Choroid plexus epithelial cell (primary cell): ENCODE results near the gene HTT-AS.

Source experiments
- DNase-seq: peaks from one replicate; pipeline ENCODE4 v3.0.0-alpha.2; 2010; ENCODE audit warnings: low read depth
- H3K4me3 ChIP-seq: 2 replicates; pipeline ENCODE4 v1.5.1; 2011; ENCODE audit warnings: low read depth, mild to moderate bottlenecking, control low read depth, low read length, moderate library complexity
- TF ChIP-seq, protein P1 (sequence below): conservative IDR thresholded peaks from 2 replicates; pipeline ENCODE4 v1.5.1; 2011; ENCODE audit warnings: low read depth, mild to moderate bottlenecking, control low read depth, inconsistent platforms, low read length, moderate library complexity

The HTT-AS gene

GRCh38 chr4:3037957-3038461 lies 36.3 kb downstream of the HTT-AS start:
- TF ChIP-seq, protein P1, sequence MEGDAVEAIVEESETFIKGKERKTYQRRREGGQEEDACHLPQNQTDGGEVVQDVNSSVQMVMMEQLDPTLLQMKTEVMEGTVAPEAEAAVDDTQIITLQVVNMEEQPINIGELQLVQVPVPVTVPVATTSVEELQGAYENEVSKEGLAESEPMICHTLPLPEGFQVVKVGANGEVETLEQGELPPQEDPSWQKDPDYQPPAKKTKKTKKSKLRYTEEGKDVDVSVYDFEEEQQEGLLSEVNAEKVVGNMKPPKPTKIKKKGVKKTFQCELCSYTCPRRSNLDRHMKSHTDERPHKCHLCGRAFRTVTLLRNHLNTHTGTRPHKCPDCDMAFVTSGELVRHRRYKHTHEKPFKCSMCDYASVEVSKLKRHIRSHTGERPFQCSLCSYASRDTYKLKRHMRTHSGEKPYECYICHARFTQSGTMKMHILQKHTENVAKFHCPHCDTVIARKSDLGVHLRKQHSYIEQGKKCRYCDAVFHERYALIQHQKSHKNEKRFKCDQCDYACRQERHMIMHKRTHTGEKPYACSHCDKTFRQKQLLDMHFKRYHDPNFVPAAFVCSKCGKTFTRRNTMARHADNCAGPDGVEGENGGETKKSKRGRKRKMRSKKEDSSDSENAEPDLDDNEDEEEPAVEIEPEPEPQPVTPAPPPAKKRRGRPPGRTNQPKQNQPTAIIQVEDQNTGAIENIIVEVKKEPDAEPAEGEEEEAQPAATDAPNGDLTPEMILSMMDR = no peak
- DNase-seq = no peak
- H3K4me3 ChIP-seq = no peak overlapping the region

DNA sequence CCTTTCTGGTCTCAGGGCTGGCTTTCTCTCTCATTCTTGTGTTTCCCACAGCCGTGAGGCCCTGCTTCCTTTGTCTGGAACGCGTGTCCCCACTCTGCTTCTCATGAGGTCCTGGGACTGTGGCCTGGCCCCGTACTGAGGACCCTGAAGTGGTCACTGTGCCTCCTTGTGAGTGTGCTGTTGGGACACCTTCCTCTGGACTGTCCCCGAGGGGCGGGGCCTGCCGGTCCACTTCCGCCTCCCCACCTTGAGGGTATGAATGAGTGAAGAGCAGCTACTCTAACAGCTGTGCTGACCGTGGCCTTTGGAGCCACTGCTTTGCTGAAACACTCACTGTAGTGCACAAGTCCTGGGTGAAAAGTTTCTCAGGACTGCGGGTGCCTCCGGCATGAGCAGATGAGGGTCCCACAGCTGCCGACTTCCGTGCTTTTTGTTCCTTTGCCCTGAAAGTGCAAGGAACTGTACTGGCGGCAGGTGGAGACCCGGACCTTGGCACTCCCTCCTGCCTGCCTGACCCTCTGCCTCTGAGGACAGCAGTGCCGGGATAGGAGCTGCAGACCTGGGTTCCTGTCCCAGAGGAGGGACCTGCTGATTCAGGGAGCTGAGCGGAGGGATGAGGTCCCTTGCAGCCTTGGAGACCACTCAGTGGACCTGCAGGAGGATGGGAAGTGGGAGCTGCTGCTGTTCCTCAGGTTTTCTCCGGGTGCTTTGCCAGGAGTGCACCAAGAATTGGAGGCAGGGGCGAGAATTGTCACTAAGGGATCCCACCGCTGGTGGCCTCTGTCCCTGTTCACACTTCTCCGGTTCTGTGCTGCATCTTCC lies 38.0 kb downstream of the HTT-AS start:
- TF ChIP-seq, protein P1 = no peak
- no peak overlapping the region for H3K4me3 ChIP-seq

GRCh38 chr4:3035674-3036073 lies 38.7 kb downstream of the HTT-AS start:
- no peak overlapping the region for H3K4me3 ChIP-seq
- TF ChIP-seq, protein P1 = no peak
- no peak for DNase-seq

More for the DNA sequence above, 38.0 kb downstream of the HTT-AS start:
- no peak for DNase-seq

- DNase-seq = no peak
- no peak overlapping the region for H3K4me3 ChIP-seq
- TF ChIP-seq, protein P1 = no peak
These were observed 39.1 kb downstream of the HTT-AS start for GRCh38 chr4:3035249-3035648.

DNA sequence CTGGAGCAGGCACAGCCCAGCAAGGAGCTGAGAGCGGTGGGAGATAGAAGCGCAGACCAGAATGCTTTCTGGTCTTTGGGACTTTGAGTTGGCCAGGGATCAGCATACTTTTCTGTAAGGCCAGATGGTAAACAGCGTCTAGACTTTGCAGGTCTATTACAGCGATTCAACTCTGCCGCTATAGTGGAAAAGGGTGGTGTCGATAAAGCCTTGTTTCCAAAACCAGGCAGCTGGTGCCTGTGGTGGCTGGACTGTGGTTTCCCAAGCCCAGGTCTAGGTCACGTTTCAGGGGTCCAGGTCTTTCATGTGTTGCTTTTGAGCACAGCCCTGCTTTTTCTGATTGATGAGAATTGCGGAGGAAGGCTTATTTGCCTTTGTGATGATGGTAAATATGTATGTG lies 40.1 kb downstream of the HTT-AS start:
- DNase-seq = no peak
- H3K4me3 ChIP-seq = no peak overlapping the region
- TF ChIP-seq, protein P1 = no peak

DNA sequence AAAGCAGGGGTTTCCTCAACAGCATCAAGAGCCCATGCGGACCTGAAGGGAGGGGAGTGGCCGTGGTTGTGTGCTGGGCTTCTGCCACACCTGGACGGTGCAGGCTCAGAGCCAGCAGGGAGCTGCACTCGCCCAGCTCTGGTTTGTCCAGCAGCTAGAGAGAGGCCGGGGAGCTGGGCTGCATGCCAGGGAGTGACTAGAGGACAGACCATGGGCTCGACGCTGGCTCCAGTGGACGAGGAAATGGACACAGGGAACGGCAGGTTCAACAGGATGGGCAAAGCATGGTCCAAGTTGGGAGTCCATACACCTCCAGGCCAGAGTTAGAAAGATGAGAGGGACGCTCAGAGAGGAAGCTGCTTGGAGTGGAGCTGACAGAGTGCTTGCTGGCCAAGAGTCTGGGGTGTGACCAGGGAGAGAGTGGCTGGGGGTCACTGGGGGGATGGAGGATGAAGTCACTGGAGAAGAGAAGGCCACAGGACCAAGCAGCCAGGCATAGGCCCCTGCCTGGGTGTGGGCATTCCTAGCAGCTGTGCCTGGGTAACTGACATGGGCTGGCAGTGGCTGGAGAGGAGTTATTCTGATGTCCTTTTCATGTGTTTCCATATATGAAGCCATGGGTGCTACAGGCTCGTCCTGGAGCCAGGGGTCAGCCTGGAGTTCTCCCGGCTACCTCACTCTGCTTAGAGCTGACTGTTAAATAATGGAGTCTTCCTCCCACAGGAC lies 42.8 kb downstream of the HTT-AS start:
- no peak for DNase-seq
- H3K4me3 ChIP-seq = no peak overlapping the region
- TF ChIP-seq, protein P1 = no peak
